GM21526 (cell line): ENCODE results near the gene MPI.
"Not testable (repeated sequence)": the region's sequence is repeated elsewhere in the genome, so short reads cannot be mapped to it uniquely, and the experiment has no call there.

Experiments
- ATAC-seq: cut with Tn5 transposase; IDR thresholded peaks from one replicate; pipeline ENCODE4 v1.9.1; 2021; ENCODE audit warnings: moderate library complexity; ENCODE audit not compliant: unreplicated experiment, low FRiP score

The MPI gene

GRCh38 chr15:74920456-74920855 lies 30.6 kb downstream of the MPI start:
- ATAC-seq: no peak

- no peak for ATAC-seq
These were observed 34.7 kb downstream of the MPI start for GRCh38 chr15:74924525-74924924.

GRCh38 chr15:74928771-74929198 lies 38.9 kb downstream of the MPI start:
- ATAC-seq: no peak

- no peak for ATAC-seq
These were observed 43.7 kb downstream of the MPI start for GRCh38 chr15:74933573-74933972.

- not testable (repeated sequence) for ATAC-seq
These were observed 45.4 kb downstream of the MPI start for GRCh38 chr15:74935193-74935592.

GRCh38 chr15:74937272-74937589 lies 47.4 kb downstream of the MPI start:
- no peak for ATAC-seq

- peak; percentile 78 for ATAC-seq
These were observed 47.9 kb downstream of the MPI start, which contains the start of gene COX5A for GRCh38 chr15:74937590-74938371. COX5A (minus strand) TSS chr15:74938073; CDS start chr15:74938014, 59 bp downstream.

GRCh38 chr15:74950078-74950908 lies 60.5 kb downstream of the MPI start:
- ATAC-seq: no peak

- no peak for ATAC-seq
These were observed 61.2 kb downstream of the MPI start for GRCh38 chr15:74951006-74951405.
